SK-N-SH treated with all-trans-retinoic acid at 6 μM for 48 hours (cell line): ENCODE results near the gene NSMF.

Experiments used
- ARNTL ChIP-seq: fragments of 450-650 bp; formaldehyde crosslinking; IDR thresholded peaks from 2 replicates; pipeline ENCODE4 v1.5.0; 2020; ENCODE audit warnings: low read depth, mild to moderate bottlenecking, moderate library complexity, borderline replicate concordance
- BACH2 ChIP-seq: fragments of 250-450 bp; sonication (Bioruptor Pico); IDR thresholded peaks from 2 replicates; pipeline ENCODE4 v1.9.0; 2021; ENCODE audit warnings: mild to moderate bottlenecking, borderline replicate concordance
- ESRRG ChIP-seq: fragments of 250-450 bp; sonication (Bioruptor Pico); IDR thresholded peaks from 2 replicates; pipeline ENCODE4 v1.6.1; 2021; ENCODE audit warnings: mild to moderate bottlenecking
- ISL1 ChIP-seq: fragments of 250-450 bp; sonication (Bioruptor Pico); IDR thresholded peaks from 2 replicates; pipeline ENCODE4 v2.1.2; 2022; ENCODE audit warnings: mild to moderate bottlenecking, moderate library complexity
- RARB ChIP-seq: fragments of 250-450 bp; sonication (Bioruptor Pico); IDR thresholded peaks from 2 replicates; pipeline ENCODE4 v1.8.0; 2021; ENCODE audit warnings: mild to moderate bottlenecking, moderate library complexity
- SNAI2 ChIP-seq: fragments of 250-450 bp; sonication (Bioruptor Pico); IDR thresholded peaks from 2 replicates; pipeline ENCODE4 v1.5.0; 2020; ENCODE audit warnings: mild to moderate bottlenecking, moderate library complexity
- TOX ChIP-seq: fragments of 250-450 bp; sonication (Bioruptor Pico); IDR thresholded peaks from 2 replicates; pipeline ENCODE4 v1.8.0; 2021; ENCODE audit warnings: mild to moderate bottlenecking, moderate library complexity, borderline replicate concordance
- ZC3H10 ChIP-seq: fragments of 250-450 bp; sonication (Bioruptor Pico); IDR thresholded peaks from 2 replicates; pipeline ENCODE4 v1.5.1; 2021; ENCODE audit warnings: mild to moderate bottlenecking, moderate library complexity
- ZFP3 ChIP-seq: fragments of 250-450 bp; sonication (Bioruptor Pico); IDR thresholded peaks from 2 replicates; pipeline ENCODE4 v1.5.0; 2020; ENCODE audit warnings: mild to moderate bottlenecking, moderate library complexity
- ZFP30 ChIP-seq: fragments of 450-650 bp; formaldehyde crosslinking; IDR thresholded peaks from 2 replicates; pipeline ENCODE4 v1.5.0; 2022; ENCODE audit warnings: mild to moderate bottlenecking, moderate library complexity
- ZNF565 ChIP-seq: fragments of 450-650 bp; formaldehyde crosslinking; conservative IDR thresholded peaks from 2 replicates; pipeline ENCODE4 v1.5.0; 2020; ENCODE audit warnings: low read depth, mild to moderate bottlenecking, moderate library complexity
- ZNF8 ChIP-seq: fragments of 450-650 bp; formaldehyde crosslinking; IDR thresholded peaks from 2 replicates; pipeline ENCODE4 v1.5.0; 2020; ENCODE audit warnings: mild to moderate bottlenecking, moderate library complexity
- TF ChIP-seq, protein P1 (sequence below): fragments of 250-450 bp; sonication (Bioruptor Pico); IDR thresholded peaks from 2 replicates; pipeline ENCODE4 v1.8.0; 2021; ENCODE audit warnings: low read depth, mild to moderate bottlenecking, moderate library complexity, borderline replicate concordance

DNA sequence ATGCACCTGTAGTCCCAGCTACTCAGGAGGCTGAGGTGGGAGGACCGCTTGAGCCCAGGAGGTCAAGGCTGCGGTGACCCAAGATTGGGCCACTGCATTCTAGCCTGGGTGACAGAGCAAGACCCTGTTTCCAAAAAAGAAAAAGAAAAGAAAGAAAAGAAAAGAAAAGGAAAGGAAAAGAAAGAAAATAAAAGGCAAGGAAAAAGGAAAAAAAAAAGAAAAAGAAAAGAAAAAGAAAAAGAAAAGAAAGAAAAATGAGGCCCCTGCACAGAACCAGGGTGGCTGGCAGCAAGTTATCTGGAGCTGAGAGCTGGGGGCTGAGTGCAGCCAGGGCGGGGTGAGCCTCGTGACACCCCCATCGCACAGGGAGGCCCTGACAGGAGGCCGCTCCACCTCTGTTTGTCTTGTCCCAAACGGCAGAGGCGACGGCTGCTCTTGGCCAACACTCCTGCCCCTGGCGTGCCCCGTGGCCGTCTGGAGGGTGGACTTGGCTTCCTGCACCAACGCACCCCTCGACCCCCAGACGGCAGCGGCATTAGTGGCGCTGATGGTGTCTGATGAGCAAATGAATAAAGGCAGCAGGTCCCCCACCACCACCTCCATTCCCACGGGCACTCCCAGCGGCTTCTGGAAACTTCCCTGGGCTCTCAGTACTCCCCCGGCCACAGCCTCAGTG lies 52.9 kb downstream of the NSMF start:
- TF ChIP-seq ZC3H10 (CRISPR knock-in tag) (no peak), ISL1 (no peak), ESRRG (no peak), BACH2 (CRISPR knock-in tag) (no peak), ZNF8 (CRISPR knock-in tag) (no peak), ZFP30 (no peak), ZFP3 (no peak), RARB (CRISPR knock-in tag) (no peak), SNAI2 (CRISPR knock-in tag) (no peak), TOX (CRISPR knock-in tag) (no peak), ARNTL (CRISPR knock-in tag) (no peak), ZNF565 (CRISPR knock-in tag) (no peak)
- TF ChIP-seq, protein P1, sequence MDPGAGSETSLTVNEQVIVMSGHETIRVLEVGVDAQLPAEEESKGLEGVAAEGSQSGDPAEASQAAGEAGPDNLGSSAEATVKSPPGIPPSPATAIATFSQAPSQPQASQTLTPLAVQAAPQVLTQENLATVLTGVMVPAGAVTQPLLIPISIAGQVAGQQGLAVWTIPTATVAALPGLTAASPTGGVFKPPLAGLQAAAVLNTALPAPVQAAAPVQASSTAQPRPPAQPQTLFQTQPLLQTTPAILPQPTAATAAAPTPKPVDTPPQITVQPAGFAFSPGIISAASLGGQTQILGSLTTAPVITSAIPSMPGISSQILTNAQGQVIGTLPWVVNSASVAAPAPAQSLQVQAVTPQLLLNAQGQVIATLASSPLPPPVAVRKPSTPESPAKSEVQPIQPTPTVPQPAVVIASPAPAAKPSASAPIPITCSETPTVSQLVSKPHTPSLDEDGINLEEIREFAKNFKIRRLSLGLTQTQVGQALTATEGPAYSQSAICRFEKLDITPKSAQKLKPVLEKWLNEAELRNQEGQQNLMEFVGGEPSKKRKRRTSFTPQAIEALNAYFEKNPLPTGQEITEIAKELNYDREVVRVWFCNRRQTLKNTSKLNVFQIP (CRISPR knock-in tag): no peak
